GM19397 (cell line): Measurements from ENCODE around the gene TMED1.

ENCODE experiments used
- ATAC-seq: cut with Tn5 transposase; IDR thresholded peaks from one replicate; pipeline ENCODE4 v1.9.1; 2021; ENCODE audit warnings: mild to moderate bottlenecking, moderate library complexity; ENCODE audit not compliant: unreplicated experiment

TMED1 gene

DNA sequence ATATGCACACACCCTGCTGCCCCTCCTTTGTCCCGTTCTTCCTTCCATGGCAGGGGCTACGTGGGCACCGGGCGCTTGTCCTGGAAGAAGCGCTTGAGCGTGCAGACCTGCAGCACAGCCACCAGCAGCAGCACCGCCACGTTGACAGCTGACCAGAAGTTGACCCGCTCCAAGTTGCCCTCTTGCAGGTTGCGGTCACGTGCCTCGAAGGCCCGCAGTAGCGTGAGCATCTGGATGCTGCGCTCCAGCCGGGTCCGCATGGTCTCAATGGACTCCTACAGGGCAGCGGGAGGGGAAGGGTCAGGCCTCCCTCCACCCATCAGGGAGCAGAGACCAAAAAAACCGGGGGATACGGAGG lies 3.1 kb downstream of the TMED1 start:
- no peak for ATAC-seq

DNA sequence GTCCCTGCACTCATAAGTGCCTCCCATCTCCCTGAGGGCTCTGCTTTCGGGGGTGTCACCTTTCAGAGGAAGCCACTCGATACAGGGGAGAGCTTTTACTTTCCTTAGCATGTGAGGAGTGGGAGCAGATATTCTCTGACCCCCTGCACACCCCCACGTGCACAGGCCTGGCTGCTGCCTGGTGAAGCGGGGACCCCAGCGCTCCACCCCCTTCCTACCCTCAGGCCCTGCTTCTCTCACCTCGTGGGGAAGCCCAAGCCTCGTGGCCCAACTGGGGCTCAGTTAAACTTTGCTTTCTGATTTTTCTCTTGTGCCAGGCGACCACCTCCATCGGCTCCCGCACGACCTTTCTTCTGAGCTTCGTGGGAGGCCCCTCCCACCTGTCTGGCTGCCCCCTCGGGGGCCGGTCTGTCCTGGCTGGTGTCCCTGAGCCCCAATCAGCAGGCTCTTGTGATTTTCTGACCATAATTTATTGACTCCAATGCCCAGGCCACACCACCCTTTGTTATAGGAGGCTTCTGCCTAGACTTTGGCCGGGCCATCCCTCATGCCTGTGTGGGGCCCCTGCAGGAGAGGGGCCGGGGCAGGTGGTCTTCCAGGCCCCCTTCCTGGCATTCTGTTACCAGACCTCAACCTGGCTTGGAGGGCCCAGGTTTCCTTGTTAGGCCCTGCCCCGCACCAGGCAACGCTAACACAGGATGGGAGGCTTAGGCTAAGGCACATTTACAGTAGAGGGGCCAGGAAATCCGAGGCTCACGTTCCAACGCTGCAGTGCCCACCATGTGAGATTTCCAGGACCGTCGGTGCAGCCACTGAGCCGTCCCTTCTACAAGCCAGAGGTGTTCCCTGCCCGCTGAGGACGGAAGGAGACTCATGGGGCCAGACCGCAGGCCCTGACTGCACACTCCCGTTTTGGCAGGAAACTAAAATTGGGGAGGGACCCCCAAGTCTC lies 3.7 kb downstream of the TMED1 start:
- no peak for ATAC-seq

DNA sequence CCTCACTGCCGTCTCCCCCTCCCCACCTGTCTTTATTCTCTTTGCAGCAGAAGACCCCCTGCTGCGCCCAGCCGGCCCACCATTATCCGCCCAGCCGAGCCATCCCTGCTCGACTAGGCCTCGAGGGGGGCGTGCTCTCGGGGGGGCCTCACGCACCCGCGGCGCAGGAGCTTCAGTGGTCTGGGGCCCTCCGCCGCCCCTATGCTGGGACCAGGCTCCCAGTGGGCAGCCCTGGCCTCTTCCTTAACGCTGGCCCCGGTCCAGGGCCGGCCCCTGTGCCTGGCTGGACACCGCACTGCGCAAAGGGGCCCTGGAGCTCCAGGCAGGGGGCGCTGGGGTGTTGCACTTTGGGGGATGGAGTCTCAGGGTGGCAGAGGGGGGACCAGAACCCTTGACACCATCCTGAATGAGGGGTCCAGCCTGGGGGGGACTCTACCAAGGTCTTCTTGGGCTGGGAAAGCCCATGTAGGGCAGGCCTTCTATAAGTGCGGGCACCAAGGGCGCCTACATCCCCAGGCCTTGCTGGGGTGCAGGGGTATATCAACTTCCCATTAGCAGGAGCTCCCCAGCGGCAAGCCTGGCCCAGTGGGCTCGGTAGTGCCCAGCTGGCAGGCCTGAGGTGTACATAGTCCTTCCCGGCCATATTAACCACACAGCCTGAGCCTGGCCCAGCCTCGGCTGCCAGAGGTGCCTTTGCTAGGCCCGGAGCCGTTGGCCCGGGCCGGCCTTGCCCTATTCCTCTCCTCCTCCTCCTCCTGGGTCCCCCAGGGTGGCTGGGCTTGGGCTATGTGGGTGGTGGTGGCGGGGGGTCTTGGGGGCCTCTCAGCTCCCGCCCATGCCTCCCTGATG lies 4.9 kb downstream of the TMED1 start:
- ATAC-seq: no peak

DNA sequence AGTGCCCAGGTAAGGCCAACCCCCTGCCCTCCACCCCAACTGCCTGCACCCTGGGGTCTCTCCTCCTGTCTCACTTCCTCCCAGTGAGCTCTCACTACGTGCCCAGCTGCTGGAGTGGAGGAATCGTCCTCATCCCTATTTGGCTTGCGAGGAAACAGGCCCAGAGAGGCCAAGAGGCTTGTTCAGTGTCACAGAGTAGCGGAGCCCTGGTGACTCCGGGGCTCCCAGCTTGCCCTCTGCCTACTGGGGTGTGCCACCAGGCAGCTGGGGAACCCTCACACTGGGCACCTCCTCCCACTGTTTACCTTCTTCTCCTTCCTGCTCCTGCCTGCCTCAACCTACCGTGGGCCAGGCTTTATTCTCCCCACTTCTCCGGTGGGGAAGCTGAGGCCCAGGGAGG lies 5.6 kb downstream of the TMED1 start:
- no peak for ATAC-seq

DNA sequence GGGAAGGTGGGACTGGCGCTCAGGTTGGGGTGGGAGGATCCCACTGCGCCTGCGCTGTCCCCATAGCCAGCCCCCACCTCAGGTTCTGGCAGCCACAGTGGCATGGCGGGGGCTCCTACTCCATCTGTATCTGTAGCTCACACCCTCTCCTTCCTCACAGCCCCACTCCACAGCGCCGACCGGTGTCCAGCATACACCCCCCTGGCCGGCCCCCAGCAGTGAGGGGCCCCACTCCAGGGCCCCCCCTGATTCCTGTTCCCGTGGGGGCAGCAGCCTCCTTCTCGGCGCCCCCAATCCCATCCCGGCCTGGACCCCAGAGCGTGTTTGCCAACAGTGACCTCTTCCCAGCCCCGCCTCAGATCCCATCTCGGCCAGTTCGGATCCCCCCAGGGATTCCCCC lies 6.0 kb downstream of the TMED1 start:
- ATAC-seq: no peak

DNA sequence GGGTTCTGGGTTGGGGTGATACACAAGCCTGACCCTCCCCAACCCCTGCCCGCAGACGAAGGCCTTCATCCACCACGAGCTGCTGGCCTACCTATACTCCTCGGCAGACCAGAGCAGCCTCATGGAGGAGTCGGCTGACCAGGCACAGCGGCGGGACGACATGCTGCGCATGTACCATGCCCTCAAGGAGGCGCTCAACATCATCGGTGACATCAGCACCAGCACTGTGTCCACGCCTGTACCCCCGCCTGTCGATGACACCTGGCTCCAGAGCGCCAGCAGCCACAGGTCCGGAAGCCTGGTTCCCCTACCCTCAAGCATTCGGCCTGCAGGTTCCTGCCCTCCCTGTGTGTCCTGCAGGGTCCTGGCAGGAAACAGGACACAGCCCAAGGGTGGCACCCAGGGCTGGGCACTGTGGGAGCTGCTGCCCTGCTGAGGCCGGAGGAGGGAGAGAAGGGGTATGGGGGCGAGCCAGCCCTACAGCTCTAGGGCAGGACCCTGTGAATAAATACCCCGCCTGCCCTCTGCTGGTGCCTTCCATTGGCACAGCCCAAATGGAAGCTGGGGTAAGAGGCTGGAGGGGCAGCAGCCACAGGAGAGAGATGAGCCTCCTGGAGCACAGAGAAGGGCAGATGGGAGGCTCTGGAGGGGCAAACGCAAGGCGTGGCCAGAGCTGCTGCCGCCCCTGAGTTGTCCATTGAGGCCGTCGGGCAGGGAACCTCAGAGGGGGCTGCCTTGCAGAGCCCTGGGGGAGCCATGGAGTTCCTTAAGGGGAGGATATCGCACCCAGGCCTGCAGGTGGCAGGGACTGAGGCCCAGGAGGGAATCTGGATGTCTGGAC lies 6.8 kb downstream of the TMED1 start:
- no peak for ATAC-seq

DNA sequence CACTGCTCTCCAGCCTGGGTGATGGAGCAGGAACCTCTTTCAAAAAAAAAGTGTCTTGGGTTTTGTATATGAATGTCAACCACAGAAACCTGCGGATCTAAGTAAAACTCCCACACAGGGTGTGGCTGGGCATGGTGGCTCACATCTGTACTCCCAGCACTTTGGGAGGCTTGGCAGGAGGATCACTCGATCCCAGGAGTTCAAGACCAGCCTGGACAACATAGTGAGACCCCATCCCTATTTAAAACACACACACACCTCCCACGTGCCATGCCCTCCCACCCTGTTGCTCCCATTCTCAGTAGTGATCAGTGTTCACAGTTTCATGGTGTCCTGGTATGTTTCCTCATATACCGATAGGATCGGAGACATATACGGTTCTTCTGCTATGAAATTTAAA lies 9.2 kb downstream of the TMED1 start:
- no peak for ATAC-seq

DNA sequence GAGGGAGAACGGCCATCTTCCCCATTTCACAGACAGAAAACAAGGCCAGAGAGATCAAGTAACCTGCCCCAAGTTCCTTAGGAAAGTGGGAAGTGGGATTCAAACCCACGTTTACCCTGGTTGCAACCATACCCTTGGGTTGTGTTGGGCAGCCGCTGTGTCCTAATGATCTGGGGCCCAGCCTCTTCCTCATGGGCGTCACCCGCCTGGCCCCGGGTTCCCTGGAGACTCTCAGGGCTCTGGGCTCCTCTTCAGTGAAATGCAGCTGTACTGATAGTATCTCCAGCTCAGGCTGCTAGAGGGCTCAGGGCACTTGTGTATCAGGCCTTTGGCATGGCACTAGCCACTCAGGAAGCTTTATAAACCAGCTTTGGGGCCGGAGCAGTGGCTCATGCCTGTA lies 9.8 kb downstream of the TMED1 start:
- ATAC-seq: no peak

DNA sequence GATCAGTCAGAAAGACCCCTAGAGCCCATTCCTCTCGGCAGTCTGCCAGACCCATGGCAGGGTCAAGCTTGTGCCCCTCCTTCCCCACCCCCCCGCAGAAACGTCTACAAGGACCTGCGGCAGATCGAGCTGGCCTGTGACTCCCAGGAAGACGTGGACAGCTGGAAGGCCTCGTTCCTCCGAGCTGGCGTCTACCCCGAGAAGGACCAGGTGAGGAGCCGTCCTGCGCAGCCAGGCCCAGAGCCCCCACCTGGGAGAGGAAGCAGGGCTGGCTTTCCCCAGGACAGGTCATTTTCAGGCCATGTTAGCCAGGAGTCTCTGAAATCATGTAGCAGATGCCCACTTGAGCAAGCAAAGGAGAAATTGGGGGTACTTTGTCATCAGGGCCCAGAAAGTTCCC lies 12.3 kb downstream of the TMED1 start:
- no peak for ATAC-seq

DNA sequence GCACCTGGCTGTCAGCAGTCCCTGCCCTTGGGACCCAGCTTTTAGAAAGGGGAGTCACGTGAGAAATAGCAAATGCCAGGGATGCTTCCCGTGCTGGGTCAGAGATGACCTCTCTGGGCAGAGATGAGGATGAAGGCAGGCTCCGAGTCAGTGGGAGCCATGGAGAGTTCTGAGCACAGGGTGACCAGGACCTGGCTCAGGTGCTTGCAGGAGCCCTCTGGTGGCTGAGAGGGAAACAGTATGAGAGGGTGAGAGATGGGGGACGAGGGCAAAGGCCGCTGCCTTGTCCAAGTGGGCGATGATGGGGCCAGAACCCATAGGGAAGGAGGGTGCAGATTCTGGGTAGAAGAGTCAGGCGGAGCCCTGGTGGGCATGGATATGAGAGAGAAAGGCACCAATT lies 15.8 kb downstream of the TMED1 start:
- ATAC-seq: no peak

DNA sequence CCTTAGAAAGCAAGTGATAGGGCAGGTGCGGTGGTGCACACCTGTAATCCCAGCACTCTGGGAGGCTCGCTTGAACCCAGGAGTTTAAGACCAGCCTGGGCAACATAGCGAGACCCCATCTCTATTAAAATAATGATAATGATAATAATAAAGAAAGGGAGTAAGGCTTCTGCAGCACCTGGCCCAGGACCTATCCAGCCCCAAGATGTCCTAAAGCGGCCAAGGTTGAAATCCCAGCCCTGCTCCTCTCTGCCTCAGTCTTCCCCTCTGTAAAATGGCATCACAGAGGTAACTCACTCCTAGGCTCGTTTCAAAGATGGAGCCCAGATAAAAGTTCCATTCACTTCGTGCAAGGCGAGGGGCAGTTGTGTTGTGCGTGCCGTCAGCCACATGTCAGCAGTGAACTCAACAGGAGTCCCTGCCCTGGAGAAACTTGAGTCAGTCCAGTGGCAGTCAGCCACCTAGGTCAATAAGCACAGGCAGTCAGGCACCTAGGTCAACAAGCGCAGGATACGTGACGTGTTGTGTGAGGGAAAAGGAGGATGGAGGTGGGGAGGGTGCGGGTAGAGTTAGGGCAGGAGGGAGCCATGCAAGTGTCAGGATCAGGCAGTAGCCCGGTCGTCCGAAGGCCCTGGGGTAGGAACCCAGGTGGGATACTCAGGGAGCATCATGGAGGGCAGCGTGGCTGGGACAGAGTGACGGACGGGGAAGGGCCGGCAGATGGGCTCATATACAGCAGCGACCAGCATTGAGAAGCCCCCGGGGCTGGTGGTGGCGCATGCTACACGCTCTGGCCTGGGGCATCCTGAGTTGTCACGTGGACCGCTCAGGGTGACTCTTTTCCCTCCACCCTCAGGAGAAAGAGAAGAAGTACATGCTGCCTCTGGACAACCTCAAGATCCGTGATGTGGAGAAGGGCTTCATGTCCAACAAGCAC lies 16.6 kb downstream of the TMED1 start:
- ATAC-seq: no peak

DNA sequence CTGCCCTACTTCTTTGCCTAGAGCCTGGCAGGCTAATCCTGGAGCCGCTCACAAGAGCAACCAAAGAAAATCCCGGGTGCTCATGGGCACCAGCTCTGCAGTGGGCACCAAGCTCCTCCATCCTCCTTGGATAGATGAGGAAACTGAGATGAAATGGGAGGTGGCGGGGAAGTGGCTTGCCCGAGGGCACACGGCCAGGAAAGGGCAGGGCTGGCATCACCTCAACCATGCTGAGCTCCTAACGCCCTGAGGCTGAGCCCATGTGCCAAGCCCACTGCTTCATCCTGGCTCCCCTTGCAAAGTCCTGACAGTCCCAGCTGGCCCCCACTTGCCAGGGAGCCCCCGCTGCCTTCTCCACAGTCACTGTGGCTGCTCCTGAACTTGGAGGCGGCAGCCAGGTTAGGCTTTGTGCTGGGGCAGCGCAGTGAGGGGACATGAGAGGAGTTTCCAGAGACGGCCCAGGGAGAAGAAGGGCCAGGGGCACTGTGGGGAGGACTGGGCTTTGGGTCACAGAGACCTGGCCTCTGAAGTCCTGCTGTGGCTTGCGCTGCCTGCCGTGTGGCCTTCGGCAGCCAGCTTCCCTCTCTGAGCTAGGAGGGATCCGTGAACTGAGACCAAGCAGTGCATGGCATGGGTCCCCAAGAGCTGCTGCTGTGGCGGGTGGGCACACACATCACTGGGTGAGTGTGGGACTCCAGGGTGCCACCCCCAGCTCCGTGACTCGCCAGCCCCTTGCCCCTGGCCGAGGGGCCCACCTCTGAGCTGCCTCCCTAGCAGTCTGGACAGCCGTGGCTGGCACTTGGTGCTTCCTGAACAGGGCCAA lies 17.5 kb downstream of the TMED1 start:
- no peak for ATAC-seq

DNA sequence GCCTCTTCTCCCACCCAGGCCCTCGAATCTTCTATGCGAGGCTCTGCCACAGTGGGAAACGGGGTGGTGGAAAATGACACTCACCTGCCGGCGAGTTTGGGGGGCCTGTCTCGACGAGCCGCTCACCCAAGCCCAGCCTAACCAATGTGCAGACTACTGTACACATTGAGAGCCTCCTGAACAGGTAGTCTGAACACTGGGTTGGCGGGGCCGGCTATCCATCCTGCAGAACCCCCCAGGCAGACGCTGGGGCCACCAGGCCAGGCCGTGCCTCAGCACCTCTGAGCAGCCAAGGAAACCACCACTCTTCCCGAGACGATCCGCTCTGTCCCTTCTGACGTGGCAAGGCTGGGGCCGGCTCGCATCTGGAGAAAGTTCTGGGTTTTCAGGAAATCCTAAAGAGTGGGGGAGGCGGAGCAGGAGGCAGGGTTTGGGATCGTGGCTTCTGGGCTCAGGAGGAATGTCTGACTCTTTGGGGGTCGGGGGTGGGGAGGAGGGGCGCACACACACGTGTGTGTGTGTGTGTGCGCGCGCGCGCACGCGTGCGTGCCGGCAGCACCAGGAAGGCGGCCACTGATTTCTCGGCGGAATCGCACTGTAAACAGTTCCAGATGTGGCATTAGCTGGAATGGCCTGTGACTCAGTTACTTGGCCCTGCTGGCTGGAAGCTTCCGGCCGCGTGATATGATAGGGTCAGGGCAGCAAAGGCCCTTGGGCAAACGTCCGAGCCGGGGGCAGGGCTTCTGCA lies 18.5 kb downstream of the TMED1 start:
- ATAC-seq: no peak

DNA sequence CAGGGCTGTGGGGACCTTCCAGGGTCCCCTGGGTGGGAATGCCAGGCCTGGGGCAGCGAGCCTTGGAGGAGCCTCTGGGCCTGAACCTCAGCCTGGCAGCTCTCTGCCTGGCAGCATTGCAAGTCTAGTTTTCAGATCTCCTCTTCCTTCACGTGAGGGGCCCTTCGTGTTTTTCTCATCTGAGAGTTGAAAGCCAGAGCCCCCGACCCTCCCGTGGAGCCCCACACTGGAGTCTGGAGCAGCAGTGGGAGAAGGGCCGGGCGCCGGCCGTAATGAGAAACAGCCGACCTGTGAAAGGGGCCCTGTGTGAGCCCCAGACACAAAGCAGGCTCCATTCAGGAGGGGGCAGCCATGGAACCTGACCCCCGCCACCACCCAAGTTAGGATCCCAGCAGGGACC lies 19.3 kb downstream of the TMED1 start:
- ATAC-seq: no peak

DNA sequence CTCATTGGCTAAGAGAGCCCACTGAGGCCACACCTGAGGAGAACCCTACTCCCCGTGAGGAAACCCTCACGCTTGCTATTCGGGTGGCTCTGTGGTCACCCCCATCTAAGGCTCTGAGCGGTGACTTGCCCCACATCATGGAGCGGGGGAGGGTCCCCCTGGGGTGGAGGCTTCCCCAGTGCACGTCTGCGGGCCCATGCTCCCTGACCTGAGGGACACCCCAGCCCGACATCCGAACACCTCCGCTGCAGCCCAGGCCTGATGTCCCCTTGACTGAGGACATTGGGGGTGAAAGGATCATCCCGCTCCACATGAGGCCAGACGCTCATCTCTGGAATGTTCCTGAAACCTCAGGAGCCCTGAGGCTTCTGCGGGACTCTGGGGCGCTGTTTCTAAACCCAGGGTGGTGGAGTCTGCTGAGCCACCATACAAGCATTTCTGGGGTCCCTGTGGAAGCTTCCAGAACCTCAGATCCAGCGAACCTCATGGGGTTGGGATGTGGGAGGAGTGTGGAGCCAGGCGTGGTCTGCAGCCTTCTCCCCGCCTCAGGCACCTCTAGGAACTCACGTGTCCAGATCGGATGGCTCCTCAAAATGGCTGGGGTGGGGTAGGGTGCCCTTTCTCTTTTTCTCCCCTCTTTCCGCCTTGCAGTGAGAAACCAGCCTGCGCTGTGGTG lies 19.9 kb downstream of the TMED1 start:
- no peak for ATAC-seq

DNA sequence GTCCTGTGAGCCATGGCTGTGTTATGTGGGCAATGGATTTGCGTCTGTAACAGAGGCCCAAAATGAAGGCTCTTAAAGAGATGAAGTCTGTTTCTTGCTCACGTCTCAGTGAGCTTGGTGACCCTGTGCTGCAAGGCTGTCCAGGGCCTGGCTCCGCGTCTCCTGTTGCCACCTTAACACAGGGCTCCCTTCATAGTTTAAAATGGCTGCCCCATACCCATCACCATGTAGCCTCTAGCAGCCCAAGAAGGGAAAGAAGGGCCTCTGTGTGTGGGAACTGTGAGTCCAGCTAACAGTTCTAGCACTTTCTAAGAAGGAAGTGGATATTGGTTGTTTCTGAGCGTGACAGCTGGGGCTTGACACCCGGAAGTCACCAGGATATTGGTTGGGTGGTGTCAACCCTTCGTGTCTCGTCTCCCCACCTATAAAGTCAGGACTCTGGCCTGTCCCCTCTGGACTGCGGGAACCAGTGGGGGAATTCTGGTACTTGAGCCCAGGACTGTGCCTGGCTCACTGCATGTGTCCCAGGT lies 20.9 kb downstream of the TMED1 start:
- ATAC-seq: no peak

DNA sequence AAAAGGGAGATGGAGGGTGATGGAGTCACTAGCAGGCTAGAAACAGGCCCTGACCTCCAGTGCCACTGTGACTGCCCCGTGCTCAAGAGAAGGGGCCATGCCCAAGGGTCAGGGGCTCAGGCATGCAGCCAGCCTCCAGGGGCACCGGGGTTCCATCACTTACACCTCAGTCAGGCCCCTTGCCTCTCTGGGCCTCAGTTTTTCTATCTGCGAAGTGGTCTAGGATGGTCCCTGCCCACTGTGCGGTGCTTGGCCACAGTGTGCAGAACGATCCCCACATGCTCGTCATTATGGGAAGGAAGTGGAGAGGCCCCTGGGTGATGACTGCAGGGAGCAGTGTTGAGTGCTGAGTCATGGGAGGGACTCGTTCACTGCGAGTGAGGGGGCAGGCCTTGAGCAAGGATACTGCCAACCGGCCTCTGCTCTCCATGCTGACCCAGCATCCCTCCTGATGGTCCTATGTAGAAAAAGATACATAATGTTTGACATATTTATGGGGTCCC lies 23.1 kb downstream of the TMED1 start:
- ATAC-seq: no peak

DNA sequence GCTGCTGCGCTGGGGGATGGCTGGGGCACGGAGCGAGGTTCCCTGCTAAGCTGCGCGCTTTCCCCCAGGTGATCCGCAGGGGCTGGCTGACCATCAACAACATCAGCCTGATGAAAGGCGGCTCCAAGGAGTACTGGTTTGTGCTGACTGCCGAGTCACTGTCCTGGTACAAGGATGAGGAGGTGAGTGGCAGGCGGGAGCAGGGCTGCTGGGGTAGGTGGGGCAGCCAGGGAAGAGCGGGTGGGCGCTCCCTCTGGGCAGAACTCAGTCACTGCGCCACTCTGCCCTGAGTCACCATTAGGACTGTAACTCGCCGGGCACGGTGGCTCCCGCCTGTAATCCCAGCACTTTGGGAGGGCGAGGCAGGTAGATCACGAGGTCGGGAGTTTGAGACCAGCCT lies 23.8 kb downstream of the TMED1 start:
- no peak for ATAC-seq
